Measurements from ENCODE around the gene CWH43. TPM values are rescaled to one million over a fixed set of nuclear protein-coding genes. Genes with fewer than 3 reads are reported as not detected.
"Not testable (repeated sequence)": the region's sequence is repeated elsewhere in the genome, so short reads cannot be mapped to it uniquely, and the experiment has no call there.

The CWH43 gene
- total and polyA plus RNA-seq, 2 donors (not counting 1 experiment from before 2014, with no cell fraction given), result not detected

DNA sequence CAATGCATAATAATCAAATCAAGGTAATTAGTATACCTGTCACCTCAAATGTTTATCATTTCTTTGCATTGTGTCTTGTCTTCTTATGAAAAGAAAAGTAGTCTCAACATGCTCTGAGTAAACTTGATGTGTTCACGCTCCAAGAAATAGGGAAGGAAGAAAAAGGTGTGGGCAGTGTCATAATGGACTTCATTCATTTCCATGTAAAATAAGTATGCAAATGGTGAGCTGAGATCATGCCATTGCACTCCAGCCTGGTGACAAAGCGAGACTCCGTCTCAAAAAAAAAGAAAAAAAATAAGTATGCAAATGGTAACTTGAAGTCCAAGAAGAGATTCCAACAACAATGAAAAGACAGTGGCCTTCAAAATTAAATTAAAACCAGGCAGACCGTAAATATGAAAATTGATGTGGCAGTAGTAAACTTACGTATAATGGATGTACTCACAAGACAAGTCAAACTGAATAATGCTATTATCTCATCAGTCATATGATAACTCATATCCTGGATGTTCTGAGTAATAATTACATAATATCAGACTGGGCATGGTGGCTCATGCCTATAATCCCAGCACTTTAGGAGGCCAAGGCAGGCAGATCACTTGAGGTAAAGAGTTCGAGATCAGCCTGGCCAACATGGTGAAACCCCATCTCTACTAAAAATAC is 6.0 kb upstream of the CWH43 start:
- peaks cover 40% of the 10 kb centered on the region for H3K27me3 Mint-ChIP-seq
- CTCF ChIA-PET, result no interaction called here
- intact Hi-C loops (cut with micrococcal nuclease), result no loop called here

DNA sequence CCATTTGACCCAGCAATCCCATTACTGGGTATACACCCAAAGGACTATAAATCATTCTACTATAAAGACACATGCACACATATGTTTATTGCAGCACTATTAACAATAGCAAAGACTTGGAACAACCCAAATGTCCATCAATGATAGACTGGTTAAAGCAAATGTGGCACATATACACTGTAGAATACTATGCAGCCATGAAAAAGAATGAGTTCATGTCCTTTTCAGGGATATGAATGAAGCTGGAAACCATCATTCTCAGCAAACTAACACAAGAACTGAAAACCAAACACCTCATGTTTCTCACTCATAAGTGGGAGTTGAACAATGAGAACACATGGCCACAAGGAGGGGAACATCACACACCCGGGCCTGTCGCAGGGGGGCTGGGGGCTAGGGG is 2.1 kb upstream of the CWH43 start:
- H2AFZ ChIP-seq (ENCODE audit: insufficient read depth, low read depth, low read length, poor library complexity, severe bottlenecking); CTCF ChIA-PET; POLR2A ChIA-PET; H4K20me1 ChIP-seq (ENCODE audit: control insufficient read depth, insufficient read depth, low read length, poor library complexity, severe bottlenecking); DNase-seq; intact Hi-C loops (cut with micrococcal nuclease); H3K4me2 ChIP-seq (replicated peaks; ENCODE audit: low read depth, low read length, poor library complexity, severe bottlenecking); H3K9me3 Mint-ChIP-seq (ENCODE audit: insufficient read depth); H3K4me3 ChIP-seq (ENCODE audit: control extremely low read depth in 1 of 5, extremely low read depth in 1 of 5, insufficient read depth in 1 of 5, low read depth in 2 of 5, low read length in 4 of 5); ATAC-seq (ENCODE audit: low read depth); H3K9me3 ChIP-seq (ENCODE audit: control extremely low read depth in 1 of 3, control insufficient read depth in 2 of 3, insufficient read depth in 1 of 3, low read length in 2 of 3); H3K36me3 ChIP-seq (replicated peaks in 1 of 2; ENCODE audit: control extremely low read depth in 1 of 2, control insufficient read depth in 1 of 2, extremely low read depth in 1 of 2, insufficient read depth in 2 of 2, low read length in 1 of 2); H3K4me3 Mint-ChIP-seq; H3K27me3 ChIP-seq (replicated peaks in 1 of 4; ENCODE audit: control extremely low read depth in 1 of 4, control insufficient read depth in 3 of 4, insufficient read depth in 4 of 4, low read length in 3 of 4); H3K27ac Mint-ChIP-seq; H3K4me1 ChIP-seq (ENCODE audit: control insufficient read depth in 2 of 2, insufficient read depth in 2 of 2, low read length in 2 of 2); H3K79me2 ChIP-seq (ENCODE audit: control insufficient read depth, insufficient read depth, low read length); H3K9ac ChIP-seq (ENCODE audit: low read length); H3K4me1 Mint-ChIP-seq; H3K27ac ChIP-seq (ENCODE audit: low read length in 2 of 2): not testable (repeated sequence)
- peaks cover 47% of the 10 kb centered on the region for H3K27me3 Mint-ChIP-seq
- WGBS (ENCODE audit: insufficient coverage), result 100% methylated on average over 2 of the region's 2 CpGs

More for the DNA sequence above, 6.0 kb upstream of the CWH43 start:
- DNase-seq (no peak), ATAC-seq (ENCODE audit: low read depth) (no peak)
- Histone ChIP-seq H2AFZ (ENCODE audit: insufficient read depth, low read depth, low read length, poor library complexity, severe bottlenecking) (no peak overlapping the region), H3K4me3 (ENCODE audit: control extremely low read depth in 1 of 5, extremely low read depth in 1 of 5, insufficient read depth in 1 of 5, low read depth in 2 of 5, low read length in 4 of 5) (no peak overlapping the region), H3K79me2 (ENCODE audit: control insufficient read depth, insufficient read depth, low read length) (no peaks in the 10 kb centered on the region), H4K20me1 (ENCODE audit: control insufficient read depth, insufficient read depth, low read length, poor library complexity, severe bottlenecking) (no peaks in the 10 kb centered on the region), H3K27ac (ENCODE audit: low read length in 2 of 2) (no peak overlapping the region), H3K36me3 (replicated peaks in 1 of 2; ENCODE audit: control extremely low read depth in 1 of 2, control insufficient read depth in 1 of 2, extremely low read depth in 1 of 2, insufficient read depth in 2 of 2, low read length in 1 of 2) (no peaks in the 10 kb centered on the region), H3K4me1 (ENCODE audit: control insufficient read depth in 2 of 2, insufficient read depth in 2 of 2, low read length in 2 of 2) (no peaks in the 10 kb centered on the region), H3K4me2 (replicated peaks; ENCODE audit: low read depth, low read length, poor library complexity, severe bottlenecking) (no peak overlapping the region), H3K9me3 (ENCODE audit: control extremely low read depth in 1 of 3, control insufficient read depth in 2 of 3, insufficient read depth in 1 of 3, low read length in 2 of 3) (peaks cover 0 to 3% (median 2%) of the 10 kb centered on the region in 3 donors), H3K27me3 (replicated peaks in 1 of 4; ENCODE audit: control extremely low read depth in 1 of 4, control insufficient read depth in 3 of 4, insufficient read depth in 4 of 4, low read length in 3 of 4) (peaks cover 0 to 6% (median 1%) of the 10 kb centered on the region in 4 experiments), H3K9ac (ENCODE audit: low read length) (no peak overlapping the region)
- H3K4me1 Mint-ChIP-seq, result peaks cover 4% of the 10 kb centered on the region
- WGBS (ENCODE audit: insufficient coverage), result no CpG with 5 or more reads among the region's 6 CpGs
- H3K4me3 Mint-ChIP-seq, result no peak overlapping the region
- POLR2A ChIA-PET, result no interaction called here
- H3K9me3 Mint-ChIP-seq (ENCODE audit: insufficient read depth), result peaks cover 2% of the 10 kb centered on the region
- H3K27ac Mint-ChIP-seq, result no peak overlapping the region
- TF ChIP-seq EZH2 (IDR thresholded peaks at IDR 0.05; ENCODE audit: borderline replicate concordance, insufficient read depth, low read depth, low read length, poor library complexity, severe bottlenecking) (no peak), CTCF (IDR thresholded peaks at IDR 0.05) (no peak)
